Coronary artery (tissue), 2 donors: ENCODE measurements around the gene PSMG3.

Source experiments
- DNase-seq: peaks from one replicate; pipeline ENCODE4 v3.0.0-alpha.2; 2017; ENCODE audit warnings: low spot score
- H3K27ac ChIP-seq, 2 donors: fragments of 200-600 bp; sonication (generic); one replicate each; pipeline ENCODE4 v1.5.1; 2016 to 2019
- H3K4me3 ChIP-seq: fragments of 200-600 bp; sonication (generic); 2 replicates; pipeline ENCODE4 v1.5.1; 2016; ENCODE audit warnings: mild to moderate bottlenecking, moderate library complexity
- TF ChIP-seq, protein P1 (sequence below): fragments of 200-600 bp; sonication (generic); IDR thresholded peaks from one replicate; pipeline ENCODE4 v1.5.1; 2019; ENCODE audit warnings: antibody characterized with exemption

Gene PSMG3

GRCh38 chr7:1562597-1563051 is 7.2 kb downstream of the PSMG3 start:
- DNase-seq: no peak

DNA sequence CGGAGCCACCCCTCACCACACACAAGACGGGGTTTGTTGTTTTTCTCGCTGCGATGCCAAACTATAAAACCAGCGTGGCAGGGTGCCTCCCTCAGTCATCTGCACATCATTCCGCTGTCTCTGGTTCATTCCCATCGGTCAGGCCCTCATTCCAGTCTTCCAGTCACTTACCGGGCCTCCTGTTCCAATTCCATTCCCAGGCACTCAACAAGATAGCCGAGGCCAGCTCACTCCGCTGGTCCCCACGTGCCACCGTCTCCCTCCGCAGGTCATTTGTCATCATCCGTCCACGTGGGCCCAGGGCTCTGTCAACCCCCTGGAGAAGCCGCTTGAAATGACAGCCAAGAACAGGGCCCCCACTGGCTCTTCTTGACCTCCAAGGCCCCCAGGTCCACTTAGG is 7.7 kb downstream of the PSMG3 start:
- Histone ChIP-seq H3K4me3 (no peak overlapping the region), H3K27ac (no peak overlapping the region)
- DNase-seq: no peak
- TF ChIP-seq, protein P1, sequence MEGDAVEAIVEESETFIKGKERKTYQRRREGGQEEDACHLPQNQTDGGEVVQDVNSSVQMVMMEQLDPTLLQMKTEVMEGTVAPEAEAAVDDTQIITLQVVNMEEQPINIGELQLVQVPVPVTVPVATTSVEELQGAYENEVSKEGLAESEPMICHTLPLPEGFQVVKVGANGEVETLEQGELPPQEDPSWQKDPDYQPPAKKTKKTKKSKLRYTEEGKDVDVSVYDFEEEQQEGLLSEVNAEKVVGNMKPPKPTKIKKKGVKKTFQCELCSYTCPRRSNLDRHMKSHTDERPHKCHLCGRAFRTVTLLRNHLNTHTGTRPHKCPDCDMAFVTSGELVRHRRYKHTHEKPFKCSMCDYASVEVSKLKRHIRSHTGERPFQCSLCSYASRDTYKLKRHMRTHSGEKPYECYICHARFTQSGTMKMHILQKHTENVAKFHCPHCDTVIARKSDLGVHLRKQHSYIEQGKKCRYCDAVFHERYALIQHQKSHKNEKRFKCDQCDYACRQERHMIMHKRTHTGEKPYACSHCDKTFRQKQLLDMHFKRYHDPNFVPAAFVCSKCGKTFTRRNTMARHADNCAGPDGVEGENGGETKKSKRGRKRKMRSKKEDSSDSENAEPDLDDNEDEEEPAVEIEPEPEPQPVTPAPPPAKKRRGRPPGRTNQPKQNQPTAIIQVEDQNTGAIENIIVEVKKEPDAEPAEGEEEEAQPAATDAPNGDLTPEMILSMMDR: no peak

More at GRCh38 chr7:1562597-1563051, 7.2 kb downstream of the PSMG3 start:
- no peak overlapping the region for H3K27ac ChIP-seq
- H3K4me3 ChIP-seq: no peak overlapping the region
- TF ChIP-seq, protein P1: no peak

DNA sequence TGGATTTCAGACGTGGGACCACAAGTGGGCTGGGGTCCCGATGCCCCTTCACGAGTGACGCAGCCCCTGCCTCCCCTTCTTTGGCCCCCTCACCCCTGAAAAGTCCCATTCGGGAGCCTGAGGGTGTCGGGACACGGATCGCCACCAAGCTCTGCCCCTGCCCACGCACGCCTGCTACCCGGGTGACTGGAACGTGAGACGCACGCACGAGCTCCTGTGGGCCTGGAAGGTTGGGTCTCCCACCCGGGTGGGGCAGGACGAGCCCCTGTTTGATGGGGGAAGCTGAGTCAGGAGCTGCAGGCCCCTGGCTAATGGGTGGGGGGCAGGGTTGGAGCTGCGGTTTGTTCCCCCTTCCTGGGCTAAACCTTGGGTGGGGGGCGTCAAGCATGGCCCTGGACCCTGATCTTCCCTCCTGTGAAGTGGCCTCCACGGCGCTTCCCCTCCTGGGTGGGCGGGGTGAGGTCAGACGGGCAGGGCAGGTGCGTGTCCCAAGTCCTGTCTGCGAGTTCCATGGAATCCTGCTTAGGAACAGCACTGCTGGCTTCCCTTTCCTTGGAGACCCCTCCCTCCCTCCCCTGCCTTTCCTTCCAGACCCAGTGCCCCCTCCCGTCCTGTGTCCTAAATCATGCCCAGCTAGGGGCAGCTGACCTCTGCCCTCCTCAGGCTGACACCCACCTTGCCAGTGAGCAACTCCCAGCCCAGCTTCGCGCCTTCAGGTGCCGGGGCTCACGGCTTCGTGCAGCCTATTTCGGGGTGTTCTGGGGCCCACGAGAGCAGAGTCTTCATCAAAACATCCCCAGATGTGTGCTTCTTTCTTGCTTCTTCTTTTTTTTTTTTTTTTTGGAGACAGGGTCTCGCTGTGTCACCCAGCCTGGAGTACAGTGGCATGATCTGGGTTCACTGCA is 8.5 kb downstream of the PSMG3 start:
- TF ChIP-seq, protein P1: no peak
- DNase-seq: no peak
- Histone ChIP-seq H3K27ac (no peak overlapping the region), H3K4me3 (no peak overlapping the region)

- Histone ChIP-seq H3K4me3 (no peak overlapping the region), H3K27ac (no peak overlapping the region)
- no peak for DNase-seq
- TF ChIP-seq, protein P1: no peak
Measured at GRCh38 chr7:1560620-1561031, 9.2 kb downstream of the PSMG3 start.

DNA sequence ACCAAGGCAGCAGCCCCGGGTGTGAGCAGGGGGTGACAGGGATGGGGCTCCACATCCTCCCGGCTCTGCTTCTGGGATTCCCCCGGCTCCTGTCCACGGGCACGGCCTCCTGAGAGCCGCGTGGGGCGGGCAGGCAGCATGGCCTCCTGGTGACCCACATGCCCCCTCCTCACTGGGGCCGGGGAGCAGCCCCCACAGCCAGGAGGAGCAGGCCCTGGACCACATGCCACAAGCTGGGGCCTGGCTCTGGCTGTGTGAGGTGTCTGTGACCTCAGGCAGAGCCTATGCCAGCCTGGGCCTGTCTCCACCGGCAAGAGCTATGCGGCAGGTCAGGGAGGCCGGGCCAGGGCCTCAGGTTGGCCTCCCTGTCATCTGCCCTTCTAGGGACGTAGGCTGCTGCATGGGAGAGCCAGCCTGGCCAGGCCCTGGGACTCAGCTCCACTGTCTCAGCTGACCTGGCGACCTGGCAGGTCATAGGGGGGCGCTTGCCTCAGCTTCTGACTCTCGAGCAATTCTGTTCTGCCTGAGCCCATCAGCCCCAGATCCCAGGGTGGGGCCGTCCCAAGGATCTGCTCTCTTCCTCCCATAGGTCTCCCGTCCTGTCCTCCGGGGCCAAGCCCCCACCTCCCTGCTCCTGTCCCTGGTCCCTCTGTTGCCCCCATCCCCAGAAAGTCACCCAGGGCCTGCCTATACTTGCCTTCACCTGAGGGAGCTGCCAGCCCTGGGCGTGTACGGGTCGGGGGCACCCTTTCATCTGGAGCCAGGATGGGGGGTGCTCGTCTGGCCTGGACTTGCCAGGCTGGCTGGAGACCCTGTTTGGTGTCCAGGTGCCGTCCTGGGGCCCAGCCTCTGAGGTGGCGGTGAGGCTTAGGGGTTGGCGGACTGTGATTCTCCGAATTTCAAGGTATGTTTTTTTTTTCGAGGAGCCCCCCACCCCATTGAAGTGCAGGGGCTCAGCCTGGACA is 9.9 kb downstream of the PSMG3 start:
- Histone ChIP-seq H3K27ac (no peak overlapping the region), H3K4me3 (no peak overlapping the region)
- TF ChIP-seq, protein P1: no peak
- no peak for DNase-seq

DNA sequence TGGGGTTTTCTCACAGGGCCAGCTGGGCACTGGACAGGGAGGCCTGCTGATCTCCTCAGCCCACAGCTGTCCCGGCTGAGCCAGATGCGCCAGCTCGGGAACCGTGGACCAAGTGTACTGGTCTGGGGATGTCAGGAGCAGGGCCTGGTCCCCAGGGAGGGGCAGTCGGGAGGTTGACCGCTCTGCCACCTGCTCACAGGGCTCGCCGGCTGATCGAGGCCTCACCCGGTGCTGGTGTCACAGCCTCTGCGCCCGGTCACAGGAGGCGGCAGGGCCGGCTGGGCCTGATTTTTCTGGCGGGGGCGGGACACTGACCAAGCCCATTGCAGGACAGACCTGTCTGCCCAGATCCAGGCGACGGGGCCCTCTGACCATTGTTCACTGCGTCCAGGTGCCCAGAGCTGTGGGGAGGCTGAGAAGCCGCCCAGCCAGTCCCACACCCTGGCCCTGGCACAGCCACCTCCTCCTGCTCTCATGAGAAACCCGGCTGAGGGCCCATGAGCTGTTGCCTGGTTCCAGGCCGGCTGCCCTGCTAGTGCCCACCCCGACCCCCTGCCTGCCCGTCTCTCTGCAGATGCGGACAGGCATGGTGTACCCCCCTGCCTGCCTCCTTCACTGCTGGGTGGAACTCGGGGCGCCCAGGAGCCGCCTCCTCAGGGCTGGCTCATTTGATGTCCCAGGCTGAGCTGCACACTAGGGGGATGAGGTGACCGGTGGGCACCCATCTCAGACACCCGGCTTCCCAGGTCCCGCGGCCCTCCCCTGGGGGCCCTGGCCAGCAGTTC is 10.8 kb downstream of the PSMG3 start:
- no peak overlapping the region for H3K4me3 ChIP-seq
- H3K27ac ChIP-seq: no peak overlapping the region
- TF ChIP-seq, protein P1: no peak
- DNase-seq: no peak
